ENCODE results near the gene PRAMEF5.
A peak's percentile ranks its signal among the peaks of the same experiment; 100 is the strongest.
"Not testable (repeated sequence)": the region's sequence is repeated elsewhere in the genome, so short reads cannot be mapped to it uniquely, and the experiment has no call there.

The PRAMEF5 gene

DNA sequence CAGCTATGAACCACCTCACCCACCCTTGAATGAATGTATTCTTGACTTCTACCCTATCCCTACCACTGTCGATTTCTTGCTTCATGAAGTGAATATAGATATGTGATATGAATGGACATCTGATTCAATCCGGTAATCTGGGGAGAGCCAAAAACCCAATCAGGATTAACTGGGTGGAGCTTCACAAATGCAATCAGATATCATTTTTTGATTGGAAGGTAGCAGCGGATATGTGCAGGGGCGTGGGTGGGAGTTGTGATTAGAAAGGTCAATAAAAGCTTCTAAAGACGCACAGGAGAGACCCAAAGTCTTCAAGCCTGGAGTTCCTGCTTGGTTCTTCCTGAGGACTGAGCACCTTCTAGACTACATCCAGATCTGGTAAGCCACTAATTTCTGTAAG, at the start of gene PRAMEF5:
TSS of gene PRAMEF5 (plus strand) at position 301 of the 400 bp plus-strand sequence. CDS start 5,071 bp downstream, outside the sequence.
- DNase-seq (ENCODE audit: low read depth in 2 of 2) = not testable (repeated sequence)

DNA sequence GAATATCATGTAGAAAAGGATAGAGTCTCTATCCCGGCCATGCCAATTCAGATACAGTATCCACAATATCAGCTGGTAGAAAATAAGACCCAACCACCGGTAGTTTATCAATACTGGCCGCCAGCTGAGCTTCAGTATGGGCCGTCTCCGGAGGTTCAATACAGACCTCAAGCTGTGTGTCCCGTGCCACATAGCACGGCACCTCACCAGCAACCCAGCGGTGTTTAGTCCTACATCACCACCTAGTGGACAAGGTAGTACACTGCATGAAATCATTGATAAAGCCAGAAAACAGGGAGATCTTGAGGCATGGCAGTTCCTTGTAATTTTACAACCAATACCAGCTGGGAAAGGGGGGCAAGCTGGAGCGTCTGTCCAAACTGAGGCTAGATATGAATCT, 45.3 kb upstream of the PRAMEF5 start:
- DNase-seq (ENCODE audit: low read depth in 2 of 2) = not testable (repeated sequence)

DNA sequence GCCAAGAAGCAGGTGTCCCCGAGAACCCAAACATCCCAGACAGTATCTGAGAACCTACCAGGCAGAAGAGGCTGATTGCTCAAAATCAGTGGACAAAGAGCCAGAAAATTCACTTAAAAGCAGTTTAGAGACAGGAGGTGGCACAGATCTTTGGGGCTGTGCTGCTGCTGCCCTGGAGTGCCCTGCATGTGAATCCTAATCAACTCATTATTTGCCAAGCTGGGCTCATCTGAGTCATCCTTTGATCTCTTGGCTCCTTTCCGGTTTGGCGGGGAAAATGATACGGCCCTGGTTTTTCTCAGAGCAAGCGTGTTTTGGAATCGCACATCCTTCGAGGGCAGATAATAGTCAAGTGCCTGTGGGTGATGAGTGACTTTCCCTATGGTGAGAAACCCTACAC, 37.4 kb upstream of the PRAMEF5 start:
- not testable (repeated sequence) for DNase-seq (ENCODE audit: low read depth in 2 of 2)

DNA sequence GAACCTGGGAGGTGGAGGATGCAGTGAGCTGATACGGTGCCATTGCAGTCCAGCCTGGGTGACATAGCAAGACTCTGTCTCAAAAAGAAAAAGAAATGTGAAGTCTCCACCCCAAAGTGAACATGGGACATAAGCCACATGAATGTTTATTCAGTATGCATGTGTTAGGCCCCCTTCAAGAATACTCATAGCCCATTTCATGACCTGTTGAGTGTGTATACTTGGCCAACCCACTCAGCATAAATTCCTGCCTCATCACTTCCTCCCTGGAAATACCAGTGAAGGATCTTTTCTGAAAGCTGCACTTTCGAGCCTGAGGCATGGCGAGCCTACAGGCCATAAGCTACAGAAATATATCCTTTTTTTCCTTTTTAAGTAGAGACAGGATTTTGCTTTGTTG, 34.8 kb upstream of the PRAMEF5 start:
- DNase-seq (ENCODE audit: low read depth in 2 of 2) = not testable (repeated sequence)

DNA sequence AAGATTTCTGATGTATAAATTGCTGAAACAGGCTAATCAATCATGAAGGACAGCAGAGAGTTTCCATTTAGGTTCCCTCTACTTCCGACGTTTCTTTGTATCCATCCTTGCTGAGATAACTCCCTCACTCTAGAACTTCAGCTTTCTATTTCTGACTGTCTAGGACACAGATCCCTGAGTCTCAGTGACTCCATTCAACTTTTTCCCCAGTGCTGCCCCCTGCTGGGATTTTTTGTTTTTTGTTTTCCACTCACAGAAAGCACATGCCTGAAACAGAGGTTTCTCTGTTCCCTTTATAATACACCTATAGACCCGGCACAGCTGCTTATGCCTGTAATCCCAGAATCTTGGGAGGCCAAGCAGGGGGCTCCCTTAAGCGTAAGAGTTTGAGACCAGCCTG, 31.2 kb upstream of the PRAMEF5 start:
- DNase-seq (ENCODE audit: low read depth in 2 of 2) = not testable (repeated sequence)

DNA sequence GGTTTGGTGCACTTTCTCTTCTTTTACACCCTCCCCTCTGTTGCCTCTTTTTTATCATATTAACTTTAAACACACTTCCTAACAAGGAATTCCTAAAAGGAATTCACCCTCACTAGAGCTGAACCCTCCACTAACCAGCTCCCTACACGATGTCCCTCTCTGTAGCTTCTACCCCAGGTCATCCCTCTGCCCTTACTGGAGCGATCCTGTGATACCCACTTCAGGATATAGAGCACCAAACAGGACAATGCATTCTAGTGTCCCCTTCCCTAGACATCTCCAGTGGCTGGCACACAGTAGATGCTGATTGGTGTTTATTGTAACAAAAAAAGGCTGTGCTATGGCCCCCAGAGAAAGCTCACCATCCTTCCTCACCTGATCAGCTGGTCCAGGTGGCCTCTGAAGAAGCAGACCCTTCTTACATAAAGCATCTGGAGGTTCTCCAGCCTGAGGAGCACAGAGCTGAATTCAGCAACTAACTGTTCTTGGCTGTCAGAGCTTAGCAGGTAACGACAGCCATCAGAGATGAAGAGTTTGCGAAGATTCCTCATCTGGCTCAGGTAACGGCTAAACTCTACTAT, 29.4 kb upstream of the PRAMEF5 start:
- no peak for DNase-seq (ENCODE audit: low read depth in 2 of 2)

DNA sequence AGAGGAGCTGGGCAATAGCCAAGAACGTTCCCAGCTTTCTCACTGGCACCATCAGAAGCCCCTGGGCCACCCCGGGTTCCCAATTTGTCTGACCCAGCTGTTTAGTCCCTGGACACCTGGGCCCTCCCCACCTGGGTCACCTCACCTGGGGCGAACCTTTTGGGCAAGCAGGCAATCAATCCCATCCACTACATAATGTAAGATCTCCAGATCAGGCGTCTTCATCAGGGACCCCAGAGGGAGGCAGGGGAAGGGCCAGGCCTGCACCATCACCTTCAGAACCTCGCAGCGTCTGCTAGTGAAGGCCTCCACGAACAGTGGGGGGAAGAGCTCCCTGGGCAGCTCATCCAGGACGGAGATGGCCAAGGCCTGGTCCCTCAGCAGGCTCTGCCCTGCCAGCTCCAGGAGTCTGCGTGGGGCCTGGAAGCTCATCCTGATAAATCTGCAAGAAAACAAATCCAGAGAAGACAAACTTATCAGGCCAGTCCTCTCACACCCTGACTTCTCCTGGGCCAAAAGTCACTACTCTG, 28.3 kb upstream of the PRAMEF5 start, which contains the start of gene PRAMEF18:
TSS of gene PRAMEF18 (minus strand) at position 480 of the 530 bp plus-strand sequence. CDS start at position 432, 48 bp downstream.
- DNase-seq (ENCODE audit: low read depth in 2 of 2) = not testable (repeated sequence)

DNA sequence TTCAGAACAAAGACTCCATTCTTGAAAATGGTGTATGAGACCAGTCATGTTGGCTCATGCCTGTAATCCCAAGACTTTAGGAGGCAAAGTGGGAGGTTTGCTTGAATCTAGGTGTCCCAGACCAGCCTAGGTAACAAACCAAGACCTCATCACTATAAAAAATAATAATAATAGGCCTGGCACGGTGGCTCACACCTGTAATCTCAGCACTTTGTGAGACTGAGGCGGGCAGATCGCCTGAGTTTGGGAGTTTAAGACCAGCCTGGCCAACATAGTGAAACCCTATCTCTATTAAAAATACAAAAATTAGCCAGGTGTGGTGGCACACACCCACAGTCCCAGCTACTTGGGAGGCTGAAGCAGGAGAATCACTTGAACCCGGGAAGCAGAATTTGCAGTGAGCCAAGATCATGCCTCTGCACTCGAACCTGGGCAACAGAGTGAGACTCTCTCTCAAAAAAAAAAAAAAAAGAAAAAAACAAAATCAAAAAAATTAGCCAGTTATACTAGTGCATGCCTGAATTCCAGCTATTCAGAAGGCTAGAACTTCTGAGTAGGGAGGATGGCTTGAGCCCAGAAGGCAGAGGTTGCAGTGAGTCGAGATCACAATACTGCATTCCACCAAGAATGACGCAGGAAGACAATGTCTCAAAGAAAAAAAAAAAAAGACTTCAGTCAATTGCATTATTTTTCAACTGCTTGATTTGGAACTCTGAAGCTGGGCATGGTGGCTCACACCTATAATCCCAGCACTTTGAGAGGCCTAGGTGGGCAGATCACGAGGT, 26.5 kb upstream of the PRAMEF5 start:
- not testable (repeated sequence) for DNase-seq (ENCODE audit: low read depth in 2 of 2)

DNA sequence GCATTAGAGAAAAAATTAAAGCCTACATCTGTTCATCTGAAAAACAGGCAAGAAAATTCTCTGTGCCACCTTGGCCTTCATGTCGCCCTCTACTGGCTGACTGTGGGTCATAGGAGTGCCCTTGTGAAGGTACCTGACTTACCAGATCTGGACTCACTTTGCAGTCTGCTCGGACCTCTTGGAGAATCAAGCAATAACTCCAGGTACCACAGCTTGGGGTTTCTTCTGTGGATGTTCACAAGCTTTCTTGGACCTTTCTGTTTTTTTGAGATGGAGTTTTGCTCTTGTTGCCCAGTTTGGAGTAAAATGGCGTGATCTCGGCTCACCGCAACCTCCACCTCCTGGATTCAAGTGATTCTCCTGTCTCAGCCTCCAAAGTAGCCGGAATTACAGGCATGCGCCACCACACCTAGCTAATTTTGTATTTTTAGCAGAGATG, 25.6 kb upstream of the PRAMEF5 start:
- DNase-seq (ENCODE audit: low read depth in 2 of 2) = peak; percentile 4 to 20

DNA sequence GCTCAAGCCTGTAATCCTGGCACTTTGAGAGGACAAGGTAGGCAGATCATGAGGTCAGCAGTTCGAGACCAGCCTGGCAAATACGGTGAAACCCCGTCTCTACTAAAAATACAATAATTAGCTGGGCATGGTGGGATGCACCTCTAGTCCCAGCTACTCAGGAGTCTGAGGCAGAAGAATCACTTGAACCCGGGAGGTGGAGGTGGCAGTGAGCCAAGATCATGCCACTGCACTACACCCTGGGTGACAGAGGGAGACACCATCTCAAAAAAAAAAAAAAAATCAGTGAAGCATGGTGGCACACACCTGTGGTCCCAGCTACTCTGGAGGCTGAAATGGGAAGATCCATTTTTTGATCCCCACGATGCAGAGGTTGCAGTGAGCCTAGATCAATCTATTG, 23.9 kb upstream of the PRAMEF5 start:
- DNase-seq (ENCODE audit: low read depth in 2 of 2) = not testable (repeated sequence)

DNA sequence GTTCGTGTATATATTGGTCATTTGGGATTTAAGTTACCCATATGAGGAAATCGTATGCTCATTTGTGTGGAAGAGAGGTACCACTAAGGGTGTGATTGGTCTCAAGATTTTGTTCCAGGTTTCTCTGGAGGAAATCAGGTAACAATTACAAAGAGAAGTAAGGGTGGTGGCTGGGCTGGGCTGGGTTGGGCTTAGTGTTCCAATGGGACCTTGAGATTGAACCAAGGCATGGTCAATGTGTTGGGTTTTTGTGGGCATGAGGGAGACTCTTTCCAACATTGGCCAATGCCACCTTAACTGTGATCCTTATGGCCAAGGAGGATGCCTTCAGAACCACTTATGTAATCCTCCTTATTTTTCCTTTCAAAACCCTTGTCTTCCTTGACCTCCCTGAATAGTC, 23.4 kb upstream of the PRAMEF5 start:
- DNase-seq (ENCODE audit: low read depth in 2 of 2) = not testable (repeated sequence)

DNA sequence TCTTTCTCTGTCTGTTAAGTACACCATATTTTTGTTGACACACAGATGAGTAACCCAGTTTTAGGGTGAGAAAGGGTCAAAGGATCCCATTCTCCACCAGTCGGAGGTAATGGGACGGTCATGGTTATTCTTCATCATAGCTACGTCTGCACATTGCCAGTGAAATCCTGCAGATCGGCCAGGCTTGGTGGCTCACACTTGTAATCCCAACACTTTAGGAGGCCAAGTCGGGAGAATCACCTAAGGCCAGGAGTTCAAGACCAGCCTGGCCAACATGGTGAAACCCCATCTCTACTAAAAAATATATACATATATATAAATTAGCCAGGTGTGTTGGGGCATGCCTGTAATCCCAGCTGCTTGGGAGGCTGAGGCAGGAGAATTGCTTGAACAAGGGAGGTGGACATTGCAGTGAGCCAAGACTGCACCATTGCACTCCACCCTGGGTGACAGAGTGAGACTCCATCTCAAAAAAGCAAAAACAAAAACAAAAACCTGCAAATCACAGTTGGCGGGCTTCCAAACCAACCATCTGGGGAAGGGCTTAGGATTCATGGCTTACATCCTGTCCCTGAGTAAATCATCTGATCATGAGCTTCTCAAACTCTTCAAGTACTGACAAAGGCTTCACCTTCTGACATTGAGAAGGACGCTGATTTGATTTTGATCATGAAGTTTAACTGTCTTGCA, 22.8 kb upstream of the PRAMEF5 start:
- not testable (repeated sequence) for DNase-seq (ENCODE audit: low read depth in 2 of 2)

DNA sequence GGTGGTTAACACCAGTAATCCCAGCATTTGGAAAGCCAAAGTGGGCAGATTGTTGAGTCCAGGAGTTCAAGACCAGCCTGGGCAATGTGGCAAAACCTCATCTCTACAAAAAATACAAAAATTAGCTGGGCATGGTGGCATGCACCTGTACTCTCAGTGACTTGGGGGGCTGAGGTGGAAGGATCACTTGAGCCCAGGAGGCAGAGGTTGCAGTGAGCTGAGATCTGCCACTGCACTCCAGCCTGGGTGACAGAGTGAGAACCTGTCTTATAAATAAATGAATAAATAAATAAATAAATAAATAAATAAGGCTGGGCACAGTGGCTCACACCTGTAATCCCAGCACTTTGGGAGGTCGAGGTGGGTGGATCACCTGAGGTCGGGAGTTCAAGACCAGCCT, 21.9 kb upstream of the PRAMEF5 start:
- DNase-seq (ENCODE audit: low read depth in 2 of 2) = not testable (repeated sequence)

DNA sequence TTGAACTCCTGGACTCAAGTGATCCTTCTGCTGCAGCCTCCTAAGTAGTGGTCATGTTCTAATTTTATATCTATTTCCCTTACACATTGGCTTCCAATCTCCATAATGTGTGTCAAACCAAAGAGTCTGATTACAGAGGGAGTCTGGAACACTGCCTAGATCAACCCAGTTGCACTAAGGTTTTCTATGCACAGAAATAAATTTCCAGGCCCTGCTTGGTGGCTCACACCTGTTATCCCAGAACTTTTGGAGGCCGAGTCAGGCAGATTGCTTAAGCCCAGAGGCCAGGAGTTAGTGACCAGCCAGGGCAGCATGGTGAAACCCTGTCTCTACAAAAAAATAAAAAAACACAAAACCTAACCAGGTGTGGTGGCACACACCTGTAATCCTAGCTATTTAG, 19.9 kb upstream of the PRAMEF5 start:
- DNase-seq (ENCODE audit: low read depth in 2 of 2) = not testable (repeated sequence)

DNA sequence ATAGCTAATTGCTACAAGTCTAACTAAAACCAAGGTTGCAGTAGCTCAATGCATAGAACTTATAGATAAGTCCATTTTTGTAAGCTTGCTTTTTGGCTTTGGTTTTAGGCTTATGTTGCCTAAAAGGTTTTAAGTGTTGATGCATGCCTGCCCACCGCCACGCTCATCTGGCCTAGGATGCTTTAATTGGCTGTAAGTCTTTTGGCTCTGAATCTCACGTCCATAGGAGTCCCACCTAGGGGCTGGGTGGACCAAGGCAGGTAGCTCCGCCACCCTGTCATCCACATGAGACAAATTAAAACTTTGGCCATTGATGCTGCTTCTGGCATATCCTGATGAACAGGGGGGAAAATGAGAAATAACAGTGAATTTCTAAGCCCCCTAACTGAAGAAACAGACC, 16.4 kb upstream of the PRAMEF5 start:
- DNase-seq (ENCODE audit: low read depth in 2 of 2) = not testable (repeated sequence)

DNA sequence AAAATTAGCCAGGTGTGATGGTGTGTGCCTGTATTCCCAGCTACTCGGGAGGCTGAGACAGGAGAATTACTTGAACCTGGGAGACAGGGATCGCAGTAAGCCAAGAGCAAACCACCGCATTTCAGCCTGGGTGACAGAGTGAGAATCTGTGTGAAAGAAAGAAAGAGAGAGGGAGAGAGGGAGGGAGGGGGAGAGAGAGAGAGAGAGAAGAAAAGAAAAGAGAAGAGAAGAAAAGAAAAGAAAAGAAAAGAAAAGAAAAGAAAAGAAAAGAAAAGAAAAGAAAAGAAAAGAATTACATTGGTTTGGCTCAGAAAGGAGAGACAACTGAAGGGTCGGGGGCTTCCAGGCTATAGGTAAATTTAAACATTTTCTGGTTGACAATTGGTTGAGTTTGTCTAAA, 14.4 kb upstream of the PRAMEF5 start:
- DNase-seq (ENCODE audit: low read depth in 2 of 2) = not testable (repeated sequence)

DNA sequence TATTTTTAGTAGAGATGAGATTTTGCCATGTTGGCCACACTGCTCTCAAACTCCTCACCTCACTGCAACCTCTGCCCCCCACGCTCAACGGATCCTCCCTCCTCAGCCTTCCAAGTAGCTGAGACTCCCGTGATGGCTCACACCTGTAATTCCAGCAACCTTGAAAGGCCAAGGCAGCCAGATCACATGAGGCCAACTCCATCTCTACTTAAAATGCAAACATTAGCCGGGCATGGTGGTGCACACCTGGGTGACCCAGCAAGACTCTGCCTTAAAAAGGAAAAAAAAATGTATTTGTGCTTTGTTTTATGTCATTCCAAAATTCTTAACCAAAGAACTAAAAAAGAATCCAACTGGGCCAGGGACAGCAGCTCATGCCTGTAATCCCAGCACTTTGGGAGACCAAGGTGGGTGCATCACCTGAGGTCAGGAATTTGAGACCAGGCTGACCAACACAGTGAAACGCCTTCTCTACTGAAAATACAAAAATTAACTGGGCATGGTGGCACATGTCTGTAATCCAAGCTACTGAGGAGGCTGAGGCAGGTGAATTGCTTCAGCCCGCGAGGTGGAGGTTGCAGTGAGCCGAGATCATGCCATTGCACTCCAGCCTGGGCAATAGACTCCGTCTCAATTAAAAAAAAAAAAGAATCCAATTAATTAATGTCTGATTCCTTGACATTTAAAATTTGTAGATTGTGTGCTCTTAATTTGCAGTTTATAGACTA, 10.3 kb upstream of the PRAMEF5 start:
- not testable (repeated sequence) for DNase-seq (ENCODE audit: low read depth in 2 of 2)

DNA sequence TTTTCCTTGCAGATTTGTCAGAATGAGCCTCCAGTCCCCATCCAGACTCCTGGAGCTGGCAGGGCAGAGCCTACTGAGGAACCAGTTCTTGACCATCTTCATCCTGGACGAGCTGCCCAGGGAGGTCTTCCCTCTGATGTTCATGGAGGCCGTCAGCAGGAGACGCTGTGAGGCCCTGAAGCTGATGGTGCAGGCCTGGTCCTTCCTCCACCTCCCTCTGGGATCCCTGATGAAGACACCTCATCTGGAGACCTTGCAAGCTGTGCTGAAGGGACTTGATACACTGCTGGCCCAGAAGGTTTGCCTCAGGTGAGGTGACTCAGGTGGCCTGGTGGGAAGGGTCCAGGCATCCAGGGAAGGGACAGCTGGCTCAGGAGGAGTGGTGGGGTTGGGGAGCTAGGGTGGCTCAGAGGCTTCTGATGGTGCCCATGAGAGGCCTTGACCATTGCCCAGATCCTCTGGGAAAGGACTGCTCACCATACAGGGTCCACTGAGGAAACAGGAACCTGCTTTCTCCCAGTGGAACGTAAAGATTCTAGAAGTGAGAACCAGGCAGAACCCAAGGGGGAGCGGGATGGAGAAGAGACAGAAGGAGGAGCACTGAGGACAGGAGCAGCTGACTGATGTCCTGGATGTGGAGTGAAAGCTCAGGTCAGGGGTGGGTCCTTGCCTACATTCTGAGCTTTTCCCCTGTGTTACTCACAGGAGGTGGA, 8.0 kb upstream of the PRAMEF5 start:
- DNase-seq (ENCODE audit: low read depth in 2 of 2) = not testable (repeated sequence)

DNA sequence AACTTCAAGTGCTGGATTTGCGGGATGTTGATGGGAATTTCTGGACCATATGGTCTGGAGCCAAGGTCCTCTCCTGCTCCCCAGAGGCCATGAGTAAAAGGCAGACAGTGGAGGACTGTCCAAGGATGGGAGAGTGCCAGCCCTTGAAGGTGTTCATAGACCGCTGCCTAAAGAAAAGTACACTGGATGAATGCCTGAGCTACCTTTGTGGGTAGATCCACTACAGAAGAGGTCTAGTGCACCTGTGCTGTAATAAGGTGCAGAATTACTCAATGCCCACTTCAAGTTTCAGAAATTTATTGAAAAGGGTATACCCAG, 7.5 kb upstream of the PRAMEF5 start:
- DNase-seq (ENCODE audit: low read depth in 2 of 2) = not testable (repeated sequence)

DNA sequence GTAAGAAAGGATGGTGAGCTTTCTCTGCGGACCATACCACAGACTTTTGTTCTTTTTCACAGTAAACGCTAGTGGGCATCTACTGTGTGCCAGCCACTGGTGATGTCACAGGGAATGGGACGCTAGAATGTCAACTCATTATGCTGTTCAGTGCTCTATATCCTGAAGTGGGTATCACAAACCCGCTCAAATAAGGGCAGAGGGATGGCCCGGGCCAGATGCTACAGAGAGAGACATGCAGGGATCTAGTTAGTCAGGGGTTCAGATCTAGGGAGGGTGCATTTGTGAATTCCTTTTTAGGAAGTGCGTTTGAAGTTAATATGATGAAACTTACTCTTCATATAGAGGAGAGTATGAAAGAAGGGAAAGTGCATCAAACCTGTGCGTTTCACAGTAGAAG, 6.9 kb upstream of the PRAMEF5 start:
- not testable (repeated sequence) for DNase-seq (ENCODE audit: low read depth in 2 of 2)

DNA sequence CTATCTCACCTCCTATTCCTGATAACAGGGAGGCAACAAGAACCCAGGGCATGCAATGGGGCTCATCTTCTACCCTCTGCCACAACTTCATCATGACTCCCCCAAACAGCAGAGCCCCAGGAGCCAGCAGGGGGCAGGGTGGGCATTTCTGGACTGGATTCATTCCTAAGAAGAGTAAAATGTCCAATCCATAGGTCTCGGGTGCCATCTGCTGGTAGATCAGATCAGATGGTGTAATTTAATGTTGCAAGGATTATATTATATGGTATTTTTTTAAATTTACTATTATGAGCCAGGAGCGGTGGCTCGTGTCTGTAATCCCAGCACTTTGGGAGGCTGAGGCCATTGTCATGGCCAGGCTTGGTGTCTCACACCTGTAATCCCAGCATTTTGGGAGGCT, 11.1 kb downstream of the PRAMEF5 start:
- DNase-seq (ENCODE audit: low read depth in 2 of 2) = not testable (repeated sequence)
